OCI-LY3 (cell line): ENCODE results near the gene ORC6.

Experiments
- H2AFZ ChIP-seq: fragments of 200-600, 300-600 bp; shearing (Covaris generic); 2 replicates; pipeline ENCODE4 v1.6.0; 2014; ENCODE audit warnings: antibody characterized with exemption, low read depth, low read length
- H3K27ac ChIP-seq: fragments of 200-600, 300-600 bp; sonication (generic); 2 replicates; pipeline ENCODE4 v1.5.1; 2014; ENCODE audit warnings: mild to moderate bottlenecking, low read length, moderate library complexity, mixed read lengths
- H3K27me3 ChIP-seq: fragments of 200-600, 300-600 bp; sonication (generic); 2 replicates; pipeline ENCODE4 v1.6.1; 2014; ENCODE audit warnings: low read depth, low read length, mixed read lengths
- H3K36me3 ChIP-seq: fragments of 200-600, 300-600 bp; sonication (generic); replicated peaks from 2 replicates; pipeline ENCODE3; 2014; ENCODE audit warnings: low read depth, low read length, mixed read lengths
- H3K4me1 ChIP-seq: fragments of 300-600, 200-600 bp; sonication (generic); 2 replicates; pipeline ENCODE4 v1.6.1; 2014; ENCODE audit warnings: low read length, mixed read lengths
- H3K4me2 ChIP-seq: fragments of 200-600, 300-600 bp; sonication (generic); 2 replicates; pipeline ENCODE4 v1.6.1; 2014; ENCODE audit warnings: low read length, mixed read lengths
- H3K4me3 ChIP-seq: fragments of 300-600, 200-600 bp; sonication (generic); 2 replicates; pipeline ENCODE4 v1.5.1; 2014; ENCODE audit warnings: antibody characterized with exemption, mild to moderate bottlenecking, low read length, moderate library complexity
- H3K79me2 ChIP-seq: fragments of 300-600, 200-600 bp; shearing (Covaris generic); 2 replicates; pipeline ENCODE4 v1.6.1; 2014; ENCODE audit warnings: mild to moderate bottlenecking, low read length, mixed read lengths
- H3K9ac ChIP-seq: fragments of 300-600, 200-600 bp; shearing (Covaris generic); 2 replicates; pipeline ENCODE4 v1.6.0; 2014; ENCODE audit warnings: mild to moderate bottlenecking, low read length, moderate library complexity
- H3K9me3 ChIP-seq: fragments of 200-600, 300-600 bp; shearing (Covaris generic); 2 replicates; pipeline ENCODE4 v1.6.1; 2014; ENCODE audit warnings: low read length, mixed read lengths; ENCODE audit not compliant: insufficient read depth
- H4K20me1 ChIP-seq: fragments of 200-600, 300-600 bp; sonication (generic); 2 replicates; pipeline ENCODE4 v1.6.1; 2016; ENCODE audit warnings: low read length, mixed read lengths; ENCODE audit not compliant: insufficient read depth
- CTCF ChIP-seq: fragments of 200-600, 300-600 bp; sonication (generic); IDR thresholded peaks from 2 replicates; pipeline ENCODE4 v1.5.1; 2014; ENCODE audit warnings: antibody characterized with exemption, low read length, low read depth
- EZH2phosphoT487 ChIP-seq: fragments of 200-600 bp; shearing (Covaris generic); IDR thresholded peaks from 2 replicates; pipeline ENCODE4 v1.6.1; 2018; ENCODE audit warnings: antibody characterized with exemption, mixed run types, low read depth

ORC6 gene

GRCh38 chr16:46715769-46716305, 26.4 kb downstream of the ORC6 start:
- Histone ChIP-seq H4K20me1 (no peaks in the 10 kb centered on the region), H3K9ac (no peak overlapping the region), H3K4me3 (no peak overlapping the region), H2AFZ (no peak overlapping the region), H3K79me2 (no peaks in the 10 kb centered on the region), H3K4me2 (no peak overlapping the region), H3K9me3 (no peaks in the 10 kb centered on the region), H3K27ac (no peak overlapping the region), H3K36me3 (no peaks in the 10 kb centered on the region), H3K4me1 (peaks cover 28% of the 10 kb centered on the region), H3K27me3 (0 out of 2 replicates have a peak, but pooled peaks cover 3% of the 10 kb centered on the region)
- no peak for TF ChIP-seq EZH2phosphoT487
- TF ChIP-seq CTCF, result no peak

- H3K27ac ChIP-seq, result no peak overlapping the region
- H3K4me3 ChIP-seq, result no peak overlapping the region
- H3K4me2 ChIP-seq, result no peak overlapping the region
- TF ChIP-seq CTCF (no peak), EZH2phosphoT487 (no peak)
- H3K36me3 ChIP-seq, result no peaks in the 10 kb centered on the region
- H3K79me2 ChIP-seq, result no peaks in the 10 kb centered on the region
- no peak overlapping the region for H3K9ac ChIP-seq
- H2AFZ ChIP-seq, result no peak overlapping the region
- H3K27me3 ChIP-seq, result no peaks in the 10 kb centered on the region
- H4K20me1 ChIP-seq, result no peaks in the 10 kb centered on the region
- peaks cover 13% of the 10 kb centered on the region for H3K4me1 ChIP-seq
- H3K9me3 ChIP-seq, result no peaks in the 10 kb centered on the region
Measured at GRCh38 chr16:46717692-46718091, 28.2 kb downstream of the ORC6 start.

GRCh38 chr16:46718214-46718613, 28.8 kb downstream of the ORC6 start:
- Histone ChIP-seq H3K27ac (no peak overlapping the region), H3K9me3 (no peaks in the 10 kb centered on the region), H2AFZ (no peak overlapping the region), H4K20me1 (no peaks in the 10 kb centered on the region), H3K27me3 (no peaks in the 10 kb centered on the region), H3K79me2 (no peaks in the 10 kb centered on the region), H3K4me3 (no peak overlapping the region), H3K9ac (no peak overlapping the region), H3K4me2 (no peak overlapping the region), H3K4me1 (peaks cover 8% of the 10 kb centered on the region), H3K36me3 (no peaks in the 10 kb centered on the region)
- TF ChIP-seq EZH2phosphoT487, result no peak
- no peak for TF ChIP-seq CTCF

GRCh38 chr16:46719528-46719927, 30.1 kb downstream of the ORC6 start:
- Histone ChIP-seq H3K79me2 (no peaks in the 10 kb centered on the region), H2AFZ (no peak overlapping the region), H4K20me1 (no peaks in the 10 kb centered on the region), H3K4me2 (no peak overlapping the region), H3K4me1 (no peaks in the 10 kb centered on the region), H3K4me3 (no peak overlapping the region), H3K27ac (no peak overlapping the region), H3K9ac (no peak overlapping the region), H3K36me3 (no peaks in the 10 kb centered on the region), H3K9me3 (no peaks in the 10 kb centered on the region), H3K27me3 (no peaks in the 10 kb centered on the region)
- no peak for TF ChIP-seq EZH2phosphoT487
- no peak for TF ChIP-seq CTCF
